HEK293 (cell line): Measurements from ENCODE around the gene FAM217B.

ENCODE experiments used
- CTCF ChIA-PET: fragments of 350-600 bp; formaldehyde crosslinking; extraction: SDS; loops from one replicate; lab custom pipeline; 2021; ENCODE audit warnings: antibody characterized with exemption; lab: Yijun Ruan, JAX
- POLR2A ChIA-PET: fragments of 300-600 bp; formaldehyde crosslinking; extraction: SDS; loops from one replicate; lab custom pipeline; 2020; ENCODE audit warnings: antibody characterized with exemption, inconsistent platforms; lab: Yijun Ruan, JAX
- H3K27ac ChIP-seq: fragments of 200-500 bp; sonication (Bioruptor generic); 2 replicates; pipeline ENCODE4 v1.5.1; 2014; ENCODE audit warnings: low read depth, low read length, control low read depth, inconsistent platforms; ENCODE audit errors: extremely low read depth
- H3K36me3 ChIP-seq, 2 experiments: fragments of 200-500 bp in 1 of 2; sonication (Bioruptor generic) in 1 of 2; 1 replicate in 1 of 2; 2 replicates in 1 of 2; pipeline ENCODE4 v1.5.1; 2014 to 2017; ENCODE audit warnings: inconsistent platforms in 2 of 2, low read length in 2 of 2; ENCODE audit not compliant: control insufficient read depth in 2 of 2, insufficient read depth in 1 of 2
- H3K4me1 ChIP-seq: fragments of 200-500 bp; sonication (Bioruptor generic); 2 replicates; pipeline ENCODE4 v1.5.1; 2014; ENCODE audit warnings: mild to moderate bottlenecking, low read length, inconsistent platforms; ENCODE audit not compliant: control insufficient read depth, insufficient read depth
- H3K4me3 ChIP-seq: 2 replicates; pipeline ENCODE4 v1.5.1; 2011; ENCODE audit warnings: low read depth, mild to moderate bottlenecking, control low read depth, low read length, moderate library complexity
- H3K9me3 ChIP-seq: fragments of 200-500 bp; sonication (Bioruptor generic); 2 replicates; pipeline ENCODE4 v1.5.1; 2014; ENCODE audit warnings: low read depth, low read length, inconsistent platforms; ENCODE audit not compliant: control insufficient read depth, insufficient read depth
- BCL11B ChIP-seq: fragments of 450-650 bp; formaldehyde crosslinking; IDR thresholded peaks from 2 replicates; pipeline ENCODE4 v1.5.1; 2016; ENCODE audit warnings: low read depth, missing biosample characterization, missing genetic modification characterization
- ELK4 ChIP-seq: IDR thresholded peaks from 2 replicates; pipeline ENCODE4 v1.6.1; 2011; ENCODE audit warnings: mild to moderate bottlenecking, low read depth, low read length, borderline replicate concordance
- GLIS1 ChIP-seq: fragments of 450-650 bp; formaldehyde crosslinking; IDR thresholded peaks from 2 replicates; pipeline ENCODE4 v1.5.1; 2016; ENCODE audit warnings: missing biosample characterization, missing genetic modification characterization
- GLIS2 ChIP-seq: fragments of 450-650 bp; formaldehyde crosslinking; IDR thresholded peaks from 2 replicates; pipeline ENCODE4 v1.5.1; 2016; ENCODE audit warnings: missing biosample characterization, missing genetic modification characterization
- HOXD13 ChIP-seq: sonication (generic); formaldehyde crosslinking; IDR thresholded peaks from 2 replicates; pipeline ENCODE4 v1.8.0; 2022; ENCODE audit warnings: missing genetic modification reagents, borderline replicate concordance
- RBAK ChIP-seq: fragments of 450-650 bp; formaldehyde crosslinking; IDR thresholded peaks from 2 replicates; pipeline ENCODE4 v1.5.1; 2016; ENCODE audit warnings: missing biosample characterization, missing genetic modification characterization
- SP3 ChIP-seq: fragments of 450-650 bp; formaldehyde crosslinking; IDR thresholded peaks from 2 replicates; pipeline ENCODE4 v1.5.1; 2016; ENCODE audit warnings: missing biosample characterization, missing genetic modification characterization
- TSHZ1 ChIP-seq: fragments of 450-650 bp; formaldehyde crosslinking; IDR thresholded peaks from 2 replicates; pipeline ENCODE4 v1.5.1; 2016; ENCODE audit warnings: missing biosample characterization, missing genetic modification characterization, borderline replicate concordance
- ZBTB17 ChIP-seq: fragments of 450-650 bp; formaldehyde crosslinking; IDR thresholded peaks from 2 replicates; pipeline ENCODE4 v1.5.1; 2016; ENCODE audit warnings: missing biosample characterization, missing genetic modification characterization
- ZBTB21 ChIP-seq: fragments of 450-650 bp; formaldehyde crosslinking; IDR thresholded peaks from 2 replicates; pipeline ENCODE4 v1.5.1; 2017; ENCODE audit warnings: missing biosample characterization, missing genetic modification characterization
- ZBTB26 ChIP-seq: fragments of 450-650 bp; formaldehyde crosslinking; optimal IDR thresholded peaks from 2 replicates; pipeline ENCODE3; 2016; ENCODE audit warnings: missing biosample characterization, mild to moderate bottlenecking, missing genetic modification characterization
- ZNF112 ChIP-seq: fragments of 450-650 bp; formaldehyde crosslinking; IDR thresholded peaks from 2 replicates; pipeline ENCODE4 v1.5.0; 2017; ENCODE audit warnings: missing biosample characterization, missing genetic modification characterization
- ZNF140 ChIP-seq: fragments of 450-650 bp; formaldehyde crosslinking; IDR thresholded peaks from 2 replicates; pipeline ENCODE4 v1.5.1; 2016; ENCODE audit warnings: missing biosample characterization, missing genetic modification characterization
- ZNF175 ChIP-seq: fragments of 450-650 bp; formaldehyde crosslinking; IDR thresholded peaks from 2 replicates; pipeline ENCODE4 v1.5.1; 2016; ENCODE audit warnings: missing biosample characterization, missing genetic modification characterization
- ZNF2 ChIP-seq: fragments of 450-650 bp; formaldehyde crosslinking; IDR thresholded peaks from 2 replicates; pipeline ENCODE4 v1.5.1; 2016; ENCODE audit warnings: missing biosample characterization, missing genetic modification characterization
- ZNF335 ChIP-seq: fragments of 450-650 bp; formaldehyde crosslinking; conservative IDR thresholded peaks from 2 replicates; pipeline ENCODE4 v1.5.1; 2016; ENCODE audit warnings: missing biosample characterization, missing genetic modification characterization
- ZNF394 ChIP-seq: fragments of 450-650 bp; formaldehyde crosslinking; IDR thresholded peaks from 2 replicates; pipeline ENCODE4 v1.5.1; 2016; ENCODE audit warnings: missing biosample characterization, missing genetic modification characterization, mild to moderate bottlenecking, moderate library complexity, borderline replicate concordance
- ZNF398 ChIP-seq: fragments of 450-650 bp; formaldehyde crosslinking; IDR thresholded peaks from 2 replicates; pipeline ENCODE4 v1.5.1; 2017; ENCODE audit warnings: missing biosample characterization, missing genetic modification characterization
- ZNF404 ChIP-seq: fragments of 450-650 bp; formaldehyde crosslinking; IDR thresholded peaks from 2 replicates; pipeline ENCODE4 v1.5.1; 2017; ENCODE audit warnings: missing biosample characterization, missing genetic modification characterization
- ZNF529 ChIP-seq: fragments of 450-650 bp; formaldehyde crosslinking; IDR thresholded peaks from 2 replicates; pipeline ENCODE4 v1.5.1; 2017; ENCODE audit warnings: missing genetic modification characterization, missing biosample characterization; ENCODE audit not compliant: insufficient replicate concordance
- ZNF580 ChIP-seq: fragments of 450-650 bp; formaldehyde crosslinking; IDR thresholded peaks from 2 replicates; pipeline ENCODE4 v1.5.1; 2016; ENCODE audit warnings: missing biosample characterization, missing genetic modification characterization
- ZNF585B ChIP-seq: fragments of 450-650 bp; formaldehyde crosslinking; IDR thresholded peaks from 2 replicates; pipeline ENCODE4 v1.5.1; 2016; ENCODE audit warnings: missing biosample characterization, missing genetic modification characterization
- ZNF610 ChIP-seq: fragments of 450-650 bp; formaldehyde crosslinking; IDR thresholded peaks from 2 replicates; pipeline ENCODE4 v1.5.1; 2016; ENCODE audit warnings: missing biosample characterization, missing genetic modification characterization, borderline replicate concordance
- ZNF624 ChIP-seq: fragments of 450-650 bp; formaldehyde crosslinking; IDR thresholded peaks from 2 replicates; pipeline ENCODE4 v1.5.1; 2017; ENCODE audit warnings: missing biosample characterization, missing genetic modification characterization
- ZNF664 ChIP-seq: fragments of 450-650 bp; formaldehyde crosslinking; IDR thresholded peaks from 2 replicates; pipeline ENCODE4 v1.5.1; 2016; ENCODE audit warnings: missing biosample characterization, missing genetic modification characterization
- ZNF704 ChIP-seq: fragments of 450-650 bp; formaldehyde crosslinking; IDR thresholded peaks from 2 replicates; pipeline ENCODE4 v1.5.1; 2016; ENCODE audit warnings: missing biosample characterization, missing genetic modification characterization
- ZNF707 ChIP-seq: fragments of 450-650 bp; formaldehyde crosslinking; IDR thresholded peaks from 2 replicates; pipeline ENCODE4 v1.5.1; 2016; ENCODE audit warnings: missing biosample characterization, missing genetic modification characterization
- ZNF830 ChIP-seq: fragments of 450-650 bp; IDR thresholded peaks from 2 replicates; pipeline ENCODE4 v1.5.0; 2018; ENCODE audit warnings: missing biosample characterization, missing genetic modification characterization, low read depth, mild to moderate bottlenecking, moderate library complexity

FAM217B gene

GRCh38 chr20:59994697-59995122 lies 54.5 kb downstream of the FAM217B start:
- POLR2A ChIA-PET = interaction anchor here (0.5 kb wide), 1 partner anchor 73 kb away, joined by 3 read pairs; no protein-coding TSS in a partner anchor
- Histone ChIP-seq H3K36me3 (no peaks in the 10 kb centered on the region), H3K4me3 (no peak overlapping the region), H3K27ac (no peak overlapping the region), H3K4me1 (no peaks in the 10 kb centered on the region), H3K9me3 (no peaks in the 10 kb centered on the region)
- TF ChIP-seq ZNF610 (tag by site-specific recombination) (no peak), GLIS1 (tag by site-specific recombination) (no peak), ZNF580 (tag by site-specific recombination) (no peak), ZNF112 (no peak), ZNF404 (tag by site-specific recombination) (no peak), ZNF2 (tag by site-specific recombination) (no peak), ELK4 (no peak), ZNF624 (tag by site-specific recombination) (no peak), RBAK (tag by site-specific recombination) (no peak)
- CTCF ChIA-PET = no interaction called here

- ChIA-PET POLR2A (no interaction called here), CTCF (no interaction called here)
- Histone ChIP-seq H3K36me3 (no peaks in the 10 kb centered on the region), H3K9me3 (no peaks in the 10 kb centered on the region), H3K27ac (no peak overlapping the region), H3K4me1 (peaks cover 8% of the 10 kb centered on the region; the same call in 1 of the 2 replicates), H3K4me3 (no peak overlapping the region)
- TF ChIP-seq ZNF529 (tag by site-specific recombination) (no peak), ZNF830 (no peak), ZNF335 (tag by site-specific recombination) (no peak), ZBTB21 (tag by site-specific recombination) (no peak), ZNF707 (tag by site-specific recombination) (no peak), ZNF704 (tag by site-specific recombination) (no peak), ZNF664 (tag by site-specific recombination) (no peak), TSHZ1 (tag by site-specific recombination) (no peak), ZNF175 (tag by site-specific recombination) (no peak), ZBTB17 (tag by site-specific recombination) (no peak), GLIS2 (no peak), ZNF140 (tag by site-specific recombination) (no peak), ZNF585B (tag by site-specific recombination) (no peak), ZNF398 (no peak), BCL11B (no peak), HOXD13 (CRISPR knock-in tag) (no peak), ZBTB26 (no peak), ZNF394 (tag by site-specific recombination) (no peak), SP3 (tag by site-specific recombination) (no peak)
These were observed 55.9 kb downstream of the FAM217B start for GRCh38 chr20:59996108-59996507.
